Liver (tissue), 9 donors: Measurements from ENCODE around the gene WWC1. TPM values are rescaled to one million over a fixed set of nuclear protein-coding genes. Genes with fewer than 3 reads are reported as not detected.

Source experiments
- DNase-seq: peaks from one replicate; pipeline ENCODE4 v3.0.0-alpha.2; 2017; ENCODE audit warnings: low spot score
- H3K27ac ChIP-seq, 2 donors: one replicate each; pipeline ENCODE4 v1.7.0; 2013; ENCODE audit warnings: inconsistent platforms in 2 of 2, low read length in 2 of 2, control low read depth in 1 of 2, low read depth in 1 of 2, mild to moderate bottlenecking in 1 of 2
- H3K27me3 ChIP-seq, 4 donors: one replicate each; pipeline versions ENCODE4 v1.6.1 to v1.7.0; 2013; ENCODE audit warnings: low read length in 3 of 4, inconsistent platforms in 1 of 4, mild to moderate bottlenecking in 1 of 4, moderate library complexity in 1 of 4; ENCODE audit not compliant: control insufficient read depth in 4 of 4, insufficient read depth in 4 of 4
- H3K36me3 ChIP-seq, 4 donors: one replicate each; pipeline versions ENCODE4 v1.6.1 to v1.7.0; 2013; ENCODE audit warnings: low read length in 3 of 4, mild to moderate bottlenecking in 3 of 4, low read depth in 1 of 4, moderate library complexity in 1 of 4; ENCODE audit not compliant: control insufficient read depth in 4 of 4, insufficient read depth in 3 of 4
- H3K4me1 ChIP-seq, 4 donors: one replicate each; pipeline versions ENCODE4 v1.6.1 to v1.7.0; 2013; ENCODE audit warnings: low read length in 3 of 4, mild to moderate bottlenecking in 3 of 4, moderate library complexity in 1 of 4; ENCODE audit not compliant: control insufficient read depth in 4 of 4, insufficient read depth in 4 of 4
- H3K4me3 ChIP-seq, 3 donors: one replicate each; pipeline versions ENCODE4 v1.6.1 to v1.7.0; 2013; ENCODE audit warnings: low read length in 3 of 3, control low read depth in 1 of 3, low read depth in 1 of 3, mild to moderate bottlenecking in 1 of 3
- H3K9ac ChIP-seq, 2 donors: one replicate each; pipeline ENCODE4 v1.7.0; 2013; ENCODE audit warnings: low read length in 2 of 2, mild to moderate bottlenecking in 2 of 2, moderate library complexity in 2 of 2, control low read depth in 1 of 2, low read depth in 1 of 2
- H3K9me3 ChIP-seq, 4 donors: one replicate each; pipeline versions ENCODE4 v1.6.1 to v1.7.0; 2013; ENCODE audit warnings: low read length in 3 of 4; ENCODE audit not compliant: control insufficient read depth in 4 of 4
- CTCF ChIP-seq: fragments of 150-350 bp; IDR thresholded peaks from 2 replicates; pipeline ENCODE4 v1.5.1; 2017; ENCODE audit warnings: improper control_type of control experiment, low read depth, low read length; ENCODE audit not compliant: missing input control
- EGR1 ChIP-seq, 2 donors: IDR thresholded peaks; 2 replicates each; pipeline ENCODE4 v1.6.1; 2016 to 2018; ENCODE audit warnings: antibody characterized with exemption in 2 of 2, low read depth in 2 of 2
- FOXA1 ChIP-seq: IDR thresholded peaks from 2 replicates; pipeline ENCODE4 v1.6.1; 2016; ENCODE audit warnings: antibody characterized with exemption
- FOXA2 ChIP-seq: IDR thresholded peaks from 2 replicates; pipeline ENCODE4 v1.6.1; 2016; ENCODE audit warnings: antibody characterized with exemption
- GABPA ChIP-seq, 2 donors: IDR thresholded peaks in 1 of 2; conservative IDR thresholded peaks in 1 of 2; 2 replicates each; pipeline ENCODE4 v1.6.1; 2016; ENCODE audit warnings: antibody characterized with exemption in 2 of 2, mild to moderate bottlenecking in 1 of 2, moderate library complexity in 1 of 2
- HNF4A ChIP-seq, 2 donors: conservative IDR thresholded peaks; 2 replicates each; pipeline ENCODE4 v1.6.1; 2016; ENCODE audit warnings: antibody characterized with exemption in 2 of 2, mild to moderate bottlenecking in 2 of 2
- HNF4G ChIP-seq: IDR thresholded peaks from 2 replicates; pipeline ENCODE4 v1.6.1; 2016; ENCODE audit warnings: antibody characterized with exemption
- JUND ChIP-seq, 2 donors: IDR thresholded peaks; 2 replicates each; pipeline ENCODE4 v1.6.1; 2016; ENCODE audit warnings: antibody characterized with exemption in 2 of 2
- NR2F2 ChIP-seq: IDR thresholded peaks from 2 replicates; pipeline ENCODE4 v1.6.1; 2016; ENCODE audit warnings: antibody characterized with exemption
- RAD21 ChIP-seq, 2 donors: IDR thresholded peaks; 2 replicates each; pipeline ENCODE4 v1.6.1; 2016; ENCODE audit warnings: antibody characterized with exemption in 2 of 2, mild to moderate bottlenecking in 2 of 2
- RXRA ChIP-seq, 2 donors: IDR thresholded peaks; 2 replicates each; pipeline ENCODE4 v1.6.1; 2017 to 2018; ENCODE audit warnings: antibody characterized with exemption in 2 of 2, mild to moderate bottlenecking in 1 of 2
- SP1 ChIP-seq: IDR thresholded peaks from 2 replicates; pipeline ENCODE4 v1.6.1; 2018; ENCODE audit warnings: antibody characterized with exemption, mild to moderate bottlenecking
- TAF1 ChIP-seq: conservative IDR thresholded peaks from 2 replicates; pipeline ENCODE4 v1.6.1; 2016; ENCODE audit warnings: antibody characterized with exemption, mild to moderate bottlenecking
- YY1 ChIP-seq: IDR thresholded peaks from 2 replicates; pipeline ENCODE4 v1.6.1; 2016; ENCODE audit warnings: antibody characterized with exemption, mild to moderate bottlenecking
- ZBTB33 ChIP-seq: IDR thresholded peaks from 2 replicates; pipeline ENCODE4 v1.6.1; 2016; ENCODE audit warnings: antibody characterized with exemption
- WGBS: extraction: QIAGEN DNeasy Blood & Tissue Kit; methylation state at CpG from one replicate; pipeline ENCODE4 v1.1.7; 2013; 5-methylcytosine and 5-hydroxymethylcytosine counted together
- polyA plus RNA-seq, 2 donors: library from polyadenylated mRNA; stranded (reverse) in 1 of 2; unstranded in 1 of 2; fragments of 200-250 nt in 1 of 2; fragments of >200 nt in 1 of 2; fragmentation: Nextera tagmentation in 1 of 2; extraction: Ambion mirVana in 1 of 2; gene quantifications; one replicate each; pipeline versions ENCODE4 v1.2.1 to v1.2.3, GENCODE V29; 2013 to 2015
- total RNA-seq, 2 donors: library from RNA; depleted of rRNA; stranded (reverse); fragments of >200 nt; gene quantifications; one replicate each; pipeline ENCODE4 v1.2.3, GENCODE V29; 2014
- TF ChIP-seq, protein P1 (sequence below): IDR thresholded peaks from 2 replicates; pipeline ENCODE4 v1.6.1; 2016; ENCODE audit warnings: antibody characterized with exemption
- TF ChIP-seq, protein P2 (sequence below): IDR thresholded peaks from 2 replicates; pipeline ENCODE4 v1.6.1; 2016; ENCODE audit warnings: antibody characterized with exemption
- TF ChIP-seq, protein P3 (sequence below): IDR thresholded peaks from 2 replicates; pipeline ENCODE4 v1.6.1; 2016; ENCODE audit warnings: antibody characterized with exemption, mild to moderate bottlenecking
- donor health status: healthy.
- donor health status: healthy.
- donor health status: healthy.
- donor health status: healthy.
- donor health status: healthy.

Gene WWC1
- total and polyA plus RNA-seq, 4 donors: 5.9 to 25.1 (median 14.8) TPM

DNA sequence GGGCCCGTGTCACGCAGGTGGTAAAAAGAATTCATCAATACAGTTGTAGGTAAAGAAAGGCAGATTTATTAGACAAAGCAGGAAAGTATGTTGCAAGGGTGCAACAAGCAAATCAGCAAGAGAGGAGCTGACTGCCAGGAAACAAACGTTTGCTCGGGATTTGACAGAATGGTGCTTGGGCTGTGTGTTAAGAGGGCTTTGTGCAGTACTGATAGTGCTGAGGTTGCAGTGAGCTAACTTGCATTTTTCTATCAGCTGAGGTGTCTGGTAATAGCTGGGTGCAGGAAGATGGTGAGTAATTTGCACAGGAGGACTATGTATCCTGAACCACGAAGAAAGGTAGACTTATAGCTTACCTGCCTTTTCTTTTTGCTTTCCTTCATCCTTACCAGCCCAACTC, 190.9 kb downstream of the WWC1 start:
- Histone ChIP-seq H3K9ac (no peak overlapping the region), H3K36me3 (no peaks in the 10 kb centered on the region), H3K9me3 (no peaks in the 10 kb centered on the region), H3K27me3 (no peaks in the 10 kb centered on the region), H3K4me1 (peaks cover 0 to 7% (median 3%) of the 10 kb centered on the region in 4 donors), H3K4me3 (no peak overlapping the region), H3K27ac (no peak overlapping the region)
- TF ChIP-seq CTCF: no peak
- TF ChIP-seq EGR1 (IDR thresholded peaks at IDR 0.05; ENCODE audit: low read depth in 2 of 2): no peak
- no peak for TF ChIP-seq JUND (IDR thresholded peaks at IDR 0.05)
- no peak for TF ChIP-seq HNF4G
- TF ChIP-seq HNF4A (conservative IDR thresholded peaks at IDR 0.05): no peak
- TF ChIP-seq YY1: no peak
- TF ChIP-seq RXRA (IDR thresholded peaks at IDR 0.05): no peak
- no peak for TF ChIP-seq SP1
- no peak for TF ChIP-seq RAD21 (IDR thresholded peaks at IDR 0.05)
- TF ChIP-seq FOXA2: no peak
- TF ChIP-seq NR2F2: no peak
- TF ChIP-seq, protein P1, sequence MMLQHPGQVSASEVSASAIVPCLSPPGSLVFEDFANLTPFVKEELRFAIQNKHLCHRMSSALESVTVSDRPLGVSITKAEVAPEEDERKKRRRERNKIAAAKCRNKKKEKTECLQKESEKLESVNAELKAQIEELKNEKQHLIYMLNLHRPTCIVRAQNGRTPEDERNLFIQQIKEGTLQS: no peak
- TF ChIP-seq FOXA1: no peak
- no peak for TF ChIP-seq ZBTB33
- no peak for TF ChIP-seq TAF1
- TF ChIP-seq, protein P2, sequence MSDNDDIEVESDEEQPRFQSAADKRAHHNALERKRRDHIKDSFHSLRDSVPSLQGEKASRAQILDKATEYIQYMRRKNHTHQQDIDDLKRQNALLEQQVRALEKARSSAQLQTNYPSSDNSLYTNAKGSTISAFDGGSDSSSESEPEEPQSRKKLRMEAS: no peak
- TF ChIP-seq GABPA (IDR thresholded peaks at IDR 0.05 in 1 of 2, conservative IDR thresholded peaks at IDR 0.05 in 1 of 2): no peak
- TF ChIP-seq, protein P3, sequence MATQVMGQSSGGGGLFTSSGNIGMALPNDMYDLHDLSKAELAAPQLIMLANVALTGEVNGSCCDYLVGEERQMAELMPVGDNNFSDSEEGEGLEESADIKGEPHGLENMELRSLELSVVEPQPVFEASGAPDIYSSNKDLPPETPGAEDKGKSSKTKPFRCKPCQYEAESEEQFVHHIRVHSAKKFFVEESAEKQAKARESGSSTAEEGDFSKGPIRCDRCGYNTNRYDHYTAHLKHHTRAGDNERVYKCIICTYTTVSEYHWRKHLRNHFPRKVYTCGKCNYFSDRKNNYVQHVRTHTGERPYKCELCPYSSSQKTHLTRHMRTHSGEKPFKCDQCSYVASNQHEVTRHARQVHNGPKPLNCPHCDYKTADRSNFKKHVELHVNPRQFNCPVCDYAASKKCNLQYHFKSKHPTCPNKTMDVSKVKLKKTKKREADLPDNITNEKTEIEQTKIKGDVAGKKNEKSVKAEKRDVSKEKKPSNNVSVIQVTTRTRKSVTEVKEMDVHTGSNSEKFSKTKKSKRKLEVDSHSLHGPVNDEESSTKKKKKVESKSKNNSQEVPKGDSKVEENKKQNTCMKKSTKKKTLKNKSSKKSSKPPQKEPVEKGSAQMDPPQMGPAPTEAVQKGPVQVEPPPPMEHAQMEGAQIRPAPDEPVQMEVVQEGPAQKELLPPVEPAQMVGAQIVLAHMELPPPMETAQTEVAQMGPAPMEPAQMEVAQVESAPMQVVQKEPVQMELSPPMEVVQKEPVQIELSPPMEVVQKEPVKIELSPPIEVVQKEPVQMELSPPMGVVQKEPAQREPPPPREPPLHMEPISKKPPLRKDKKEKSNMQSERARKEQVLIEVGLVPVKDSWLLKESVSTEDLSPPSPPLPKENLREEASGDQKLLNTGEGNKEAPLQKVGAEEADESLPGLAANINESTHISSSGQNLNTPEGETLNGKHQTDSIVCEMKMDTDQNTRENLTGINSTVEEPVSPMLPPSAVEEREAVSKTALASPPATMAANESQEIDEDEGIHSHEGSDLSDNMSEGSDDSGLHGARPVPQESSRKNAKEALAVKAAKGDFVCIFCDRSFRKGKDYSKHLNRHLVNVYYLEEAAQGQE: no peak
- no peak for DNase-seq
- WGBS: 65% methylated on average over 5 of the region's 5 CpGs
